ENCODE data around the gene IQSEC3.

The IQSEC3 gene

DNA sequence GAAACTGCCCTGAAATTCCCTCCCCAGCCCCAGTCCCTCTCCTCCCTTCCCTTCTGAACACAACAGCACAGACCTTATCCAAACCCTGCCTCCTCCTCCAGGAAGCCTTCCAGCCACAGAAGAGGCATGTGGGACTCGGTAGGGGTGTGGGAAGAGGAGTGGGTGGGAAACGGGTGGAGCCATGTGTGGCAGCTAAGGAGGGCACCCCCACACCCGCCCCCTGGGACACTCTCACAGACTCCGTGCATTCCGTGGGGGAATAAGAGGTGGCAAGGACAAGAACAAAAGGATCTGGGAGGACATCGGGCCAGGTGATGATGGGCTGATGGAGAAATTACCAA lies 123.0 kb downstream of the IQSEC3 start:
- H3K27me3 ChIP-seq (ENCODE audit: low read depth, low read length), result no peaks in the 10 kb centered on the region
- no peaks in the 10 kb centered on the region for H3K9me3 ChIP-seq (ENCODE audit: insufficient read depth, low read length)
- H3K4me1 ChIP-seq (ENCODE audit: low read length), result no peaks in the 10 kb centered on the region
- no peak overlapping the region for H3K27ac ChIP-seq (ENCODE audit: low read length)
- no peak overlapping the region for H3K9ac ChIP-seq (ENCODE audit: low read length)
- no peaks in the 10 kb centered on the region for H3K79me2 ChIP-seq (ENCODE audit: low read length)
- no peak overlapping the region for H3K4me3 ChIP-seq (ENCODE audit: low read length)
- H4K20me1 ChIP-seq (ENCODE audit: insufficient read depth, low read length), result no peaks in the 10 kb centered on the region
- H3K4me2 ChIP-seq (ENCODE audit: low read length), result no peak overlapping the region
- H3K36me3 ChIP-seq (replicated peaks; ENCODE audit: low read depth, low read length), result no peaks in the 10 kb centered on the region
- no peak overlapping the region for H2AFZ ChIP-seq (ENCODE audit: low read depth, low read length)
- no peak for TF ChIP-seq CTCF (IDR thresholded peaks at IDR 0.05; ENCODE audit: low read depth, low read length)
- no peak for TF ChIP-seq EZH2phosphoT487 (IDR thresholded peaks at IDR 0.05; ENCODE audit: low read depth)

DNA sequence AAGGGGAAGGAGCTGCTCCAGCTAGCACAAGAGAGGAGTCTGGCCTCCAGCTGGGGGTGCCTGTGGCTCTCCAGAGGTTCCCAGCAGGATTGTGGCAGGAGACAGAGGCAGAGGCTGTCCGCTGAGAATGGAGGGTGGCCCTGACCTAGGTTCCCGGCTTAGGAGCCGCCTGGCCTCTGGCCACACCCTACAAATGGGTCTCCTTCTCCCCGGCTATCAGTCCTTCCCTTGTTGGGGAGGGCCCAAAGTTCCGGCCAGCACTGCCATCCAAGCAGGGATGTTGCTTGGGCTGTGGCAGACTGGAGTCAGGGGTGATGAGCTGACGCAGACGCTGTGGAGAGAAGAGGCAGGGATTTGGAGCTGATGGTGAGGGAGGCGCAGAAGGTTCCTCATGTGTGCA lies 124.3 kb downstream of the IQSEC3 start:
- Histone ChIP-seq H3K9me3 (ENCODE audit: insufficient read depth, low read length) (no peaks in the 10 kb centered on the region), H3K4me3 (ENCODE audit: low read length) (no peak overlapping the region), H3K27ac (ENCODE audit: low read length) (no peak overlapping the region), H3K27me3 (ENCODE audit: low read depth, low read length) (no peaks in the 10 kb centered on the region), H3K4me2 (ENCODE audit: low read length) (no peak overlapping the region), H3K9ac (ENCODE audit: low read length) (no peak overlapping the region), H3K4me1 (ENCODE audit: low read length) (no peaks in the 10 kb centered on the region), H2AFZ (ENCODE audit: low read depth, low read length) (no peak overlapping the region), H4K20me1 (ENCODE audit: insufficient read depth, low read length) (no peaks in the 10 kb centered on the region), H3K36me3 (replicated peaks; ENCODE audit: low read depth, low read length) (no peaks in the 10 kb centered on the region), H3K79me2 (ENCODE audit: low read length) (no peaks in the 10 kb centered on the region)
- TF ChIP-seq CTCF (IDR thresholded peaks at IDR 0.05; ENCODE audit: low read depth, low read length), result no peak
- no peak for TF ChIP-seq EZH2phosphoT487 (IDR thresholded peaks at IDR 0.05; ENCODE audit: low read depth)

- TF ChIP-seq EZH2phosphoT487 (IDR thresholded peaks at IDR 0.05; ENCODE audit: low read depth), result no peak
- no peak for TF ChIP-seq CTCF (IDR thresholded peaks at IDR 0.05; ENCODE audit: low read depth, low read length)
- Histone ChIP-seq H3K27ac (ENCODE audit: low read length) (no peak overlapping the region), H2AFZ (ENCODE audit: low read depth, low read length) (no peak overlapping the region), H3K4me3 (ENCODE audit: low read length) (no peak overlapping the region), H3K36me3 (replicated peaks; ENCODE audit: low read depth, low read length) (no peaks in the 10 kb centered on the region), H3K4me1 (ENCODE audit: low read length) (no peaks in the 10 kb centered on the region), H3K79me2 (ENCODE audit: low read length) (no peaks in the 10 kb centered on the region), H3K9me3 (ENCODE audit: insufficient read depth, low read length) (no peaks in the 10 kb centered on the region), H3K27me3 (ENCODE audit: low read depth, low read length) (no peaks in the 10 kb centered on the region), H3K9ac (ENCODE audit: low read length) (no peak overlapping the region), H3K4me2 (ENCODE audit: low read length) (no peak overlapping the region), H4K20me1 (ENCODE audit: insufficient read depth, low read length) (no peaks in the 10 kb centered on the region)
Measured at GRCh38 chr12:191541-191940, 125.0 kb downstream of the IQSEC3 start.

DNA sequence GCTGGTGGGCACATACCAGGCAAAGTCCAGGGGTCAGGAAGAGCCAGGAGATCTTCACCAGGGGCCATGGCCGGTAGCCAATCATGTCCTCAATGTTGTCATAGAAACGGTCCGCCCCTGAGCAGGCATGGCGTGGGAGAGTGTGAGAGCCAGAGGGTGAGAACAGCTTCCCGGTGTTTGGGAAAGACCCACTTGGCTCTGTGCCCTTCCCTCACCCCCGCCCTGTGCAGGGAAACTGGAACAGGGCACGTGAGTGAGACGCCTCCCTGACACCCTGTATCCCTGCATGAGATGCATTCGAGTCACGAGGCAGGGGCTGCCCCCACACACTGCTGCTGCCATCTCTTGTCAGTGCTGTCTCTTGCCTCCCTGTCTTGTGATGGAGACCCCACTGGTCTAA lies 126.7 kb downstream of the IQSEC3 start:
- no peak overlapping the region for H3K27ac ChIP-seq (ENCODE audit: low read length)
- H3K4me1 ChIP-seq (ENCODE audit: low read length), result no peaks in the 10 kb centered on the region
- H3K4me3 ChIP-seq (ENCODE audit: low read length), result no peak overlapping the region
- H2AFZ ChIP-seq (ENCODE audit: low read depth, low read length), result no peak overlapping the region
- TF ChIP-seq EZH2phosphoT487 (IDR thresholded peaks at IDR 0.05; ENCODE audit: low read depth), result no peak
- no peak for TF ChIP-seq CTCF (IDR thresholded peaks at IDR 0.05; ENCODE audit: low read depth, low read length)
- no peak overlapping the region for H3K9ac ChIP-seq (ENCODE audit: low read length)
- H3K36me3 ChIP-seq (replicated peaks; ENCODE audit: low read depth, low read length), result no peaks in the 10 kb centered on the region
- H3K79me2 ChIP-seq (ENCODE audit: low read length), result no peaks in the 10 kb centered on the region
- H3K27me3 ChIP-seq (ENCODE audit: low read depth, low read length), result no peaks in the 10 kb centered on the region
- no peaks in the 10 kb centered on the region for H3K9me3 ChIP-seq (ENCODE audit: insufficient read depth, low read length)
- no peak overlapping the region for H3K4me2 ChIP-seq (ENCODE audit: low read length)
- no peaks in the 10 kb centered on the region for H4K20me1 ChIP-seq (ENCODE audit: insufficient read depth, low read length)

All from OCI-LY3 (cell line).